ENCODE data around the gene GPR37L1. TPM values are rescaled to one million over a fixed set of nuclear protein-coding genes. Genes with fewer than 3 reads are reported as not detected.
A peak's percentile ranks its signal among the peaks of the same experiment; 100 is the strongest.
"Not testable (repeated sequence)": the region's sequence is repeated elsewhere in the genome, so short reads cannot be mapped to it uniquely, and the experiment has no call there.

GPR37L1 gene
- total RNA-seq, 8 experiments from 2014 or later: 0.27 to 9.8 (median 0.64) TPM

DNA sequence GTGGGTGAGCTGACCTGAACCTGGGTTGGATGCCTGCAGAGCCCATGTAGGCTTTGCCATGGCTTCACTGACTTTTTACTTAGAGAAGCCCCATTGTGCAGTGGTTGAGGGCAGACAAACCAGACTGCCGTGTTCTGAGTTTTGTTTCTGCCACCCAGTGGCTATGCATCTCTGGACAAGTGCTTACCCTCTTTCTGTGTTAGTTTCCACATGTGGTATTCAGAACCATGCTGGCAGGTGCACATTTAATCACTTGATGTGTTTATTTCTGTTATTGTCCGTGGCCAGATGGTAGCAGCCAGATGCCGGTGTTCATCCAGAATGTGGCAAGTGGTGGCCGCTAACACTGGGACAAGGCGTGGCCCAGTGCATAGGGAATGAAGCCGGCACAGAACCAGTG, 48.0 kb downstream of the GPR37L1 start:
- H3K27ac ChIP-seq: no peak overlapping the region
- ATAC-seq (replicated peaks in 6 of 8): no peak
- peaks cover 2 to 3% of the 10 kb centered on the region in 2 donors for H3K4me1 ChIP-seq (replicated peaks in 1 of 2)
- 60 to 100% (median 88%) methylated on average over 1 to 6 of the region's 6 CpGs; no CpG with 5 or more reads in 4 of the 10 experiments for WGBS, 10 experiments
- in situ Hi-C loops (cut with MboI; ENCODE audit: low pct_unique_long_range_greater_than_20kb in 2 of 9, low sequenced_read_pairs in 9 of 9, unreplicated experiment in 9 of 9): loop anchor here in 1 of 9 experiments (10.0 kb wide), 1 partner anchor 144 kb away; no protein-coding TSS in a partner anchor
- H3K4me3 ChIP-seq: no peak overlapping the region

DNA sequence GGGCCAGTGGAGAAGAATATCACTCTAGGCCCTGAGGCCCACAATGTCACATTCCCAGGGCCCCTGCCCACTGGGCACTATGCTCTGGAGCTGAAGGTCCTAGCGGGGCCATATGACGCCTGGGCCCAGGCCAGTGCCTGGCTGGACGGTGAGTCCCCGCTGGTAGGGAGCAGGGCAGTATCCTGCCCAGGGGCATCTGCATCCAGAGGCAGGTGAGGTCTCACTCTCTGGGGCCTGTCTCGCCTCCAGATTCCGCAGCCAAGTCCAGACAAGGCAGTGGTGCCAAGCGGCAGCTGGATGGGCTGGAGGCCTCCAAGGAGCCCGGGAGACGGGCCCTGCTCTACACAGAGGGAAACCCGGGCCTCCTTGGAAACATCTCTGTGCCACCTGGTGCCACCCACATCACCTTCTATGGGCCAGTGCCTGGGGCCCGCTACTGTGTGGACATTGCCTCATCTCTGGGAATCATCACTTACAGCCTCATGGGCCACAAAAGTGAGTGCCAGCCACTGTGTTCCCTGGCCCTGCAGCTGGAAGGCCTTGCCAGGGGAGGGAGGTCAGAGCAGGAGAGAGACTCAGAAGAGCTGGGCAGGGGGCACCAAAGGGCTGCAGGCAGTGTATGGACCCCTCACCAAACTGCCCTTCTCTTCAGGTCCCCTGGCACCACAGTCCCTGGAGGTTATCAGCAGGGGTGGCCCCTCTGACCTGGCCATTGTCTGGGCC, 48.7 kb downstream of the GPR37L1 start:
- no peak overlapping the region for H3K4me3 ChIP-seq
- in situ Hi-C loops (cut with MboI; ENCODE audit: low pct_unique_long_range_greater_than_20kb in 2 of 9, low sequenced_read_pairs in 9 of 9, unreplicated experiment in 9 of 9): loop anchor here in 1 of 9 experiments (10.0 kb wide), 1 partner anchor 143 kb away; no protein-coding TSS in a partner anchor
- no peak overlapping the region for H3K27ac ChIP-seq
- H3K4me1 ChIP-seq (replicated peaks in 1 of 2): no peaks in the 10 kb centered on the region
- 67 to 100% (median 88%) methylated on average over 1 to 4 of the region's 11 CpGs; no CpG with 5 or more reads in 5 of the 10 experiments for WGBS, 10 experiments
- ATAC-seq (replicated peaks in 6 of 8): peak in 5 of 8 experiments; percentile 11 to 57 (median 17)

DNA sequence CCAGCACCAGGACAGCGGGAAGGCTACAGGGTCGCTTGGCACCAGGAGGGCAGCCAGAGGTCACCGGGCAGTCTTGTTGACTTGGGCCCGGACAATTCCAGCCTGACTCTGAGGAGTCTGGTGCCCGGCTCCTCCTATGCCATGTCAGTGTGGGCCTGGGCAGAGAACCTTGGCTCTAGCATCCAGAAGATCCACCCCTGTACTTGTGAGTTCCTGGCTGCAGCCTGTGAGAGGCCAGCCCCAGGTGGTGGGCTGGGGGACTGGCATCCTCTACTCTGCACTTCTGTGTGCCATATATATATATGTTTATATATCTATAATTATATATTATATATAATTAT, 49.3 kb downstream of the GPR37L1 start:
- in situ Hi-C loops (cut with MboI; ENCODE audit: low pct_unique_long_range_greater_than_20kb in 2 of 9, low sequenced_read_pairs in 9 of 9, unreplicated experiment in 9 of 9): loop anchor here in 1 of 9 experiments (10.0 kb wide), 1 partner anchor 143 kb away; no protein-coding TSS in a partner anchor
- no peak overlapping the region for H3K4me3 ChIP-seq
- 93 to 100% (median 100%) methylated on average over 1 to 4 of the region's 5 CpGs; no CpG with 5 or more reads in 4 of the 10 experiments for WGBS, 10 experiments
- no peak overlapping the region for H3K27ac ChIP-seq
- H3K4me1 ChIP-seq (replicated peaks in 1 of 2): no peaks in the 10 kb centered on the region
- peak in 2 of 8 experiments; percentile 6 to 7 for ATAC-seq (replicated peaks in 6 of 8)

DNA sequence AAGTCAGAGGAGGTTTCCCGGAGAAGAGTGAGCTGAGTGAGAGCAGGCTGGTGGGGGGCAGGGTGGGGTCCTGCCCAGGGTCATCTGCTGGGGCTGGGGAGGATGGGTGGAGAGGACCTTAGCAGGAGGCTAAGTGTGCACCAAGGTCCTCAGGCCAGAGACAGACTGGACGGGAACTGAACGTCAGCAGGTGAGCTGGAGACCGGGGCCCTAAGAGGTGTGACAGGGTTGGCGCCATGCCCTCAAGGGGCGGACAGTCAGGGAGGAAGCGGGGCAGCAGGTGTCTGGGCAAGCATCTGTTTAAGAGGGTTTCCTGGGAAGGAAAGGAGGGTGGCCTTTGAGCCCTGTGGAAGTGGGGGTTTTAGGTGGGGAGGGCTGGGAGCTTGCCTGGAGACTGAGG, 51.3 kb downstream of the GPR37L1 start:
- Histone ChIP-seq H3K4me1 (replicated peaks in 1 of 2) (no peaks in the 10 kb centered on the region), H3K27ac (no peak overlapping the region), H3K4me3 (no peak overlapping the region)
- WGBS, 10 experiments: 60 to 81% methylated on average over 1 to 3 of the region's 7 CpGs; no CpG with 5 or more reads in 8 of the 10 experiments
- no peak for ATAC-seq (replicated peaks in 6 of 8)
- in situ Hi-C loops (cut with MboI; ENCODE audit: low pct_unique_long_range_greater_than_20kb in 2 of 9, low sequenced_read_pairs in 9 of 9, unreplicated experiment in 9 of 9): loop anchor here in 1 of 9 experiments (10.0 kb wide), 1 partner anchor 141 kb away; no protein-coding TSS in a partner anchor

- peak in 3 of 8 experiments; percentile 11 to 21 (median 12) for ATAC-seq (replicated peaks in 6 of 8)
Measured at GRCh38 chr1:202176949-202177927, 54.5 kb downstream of the GPR37L1 start.

DNA sequence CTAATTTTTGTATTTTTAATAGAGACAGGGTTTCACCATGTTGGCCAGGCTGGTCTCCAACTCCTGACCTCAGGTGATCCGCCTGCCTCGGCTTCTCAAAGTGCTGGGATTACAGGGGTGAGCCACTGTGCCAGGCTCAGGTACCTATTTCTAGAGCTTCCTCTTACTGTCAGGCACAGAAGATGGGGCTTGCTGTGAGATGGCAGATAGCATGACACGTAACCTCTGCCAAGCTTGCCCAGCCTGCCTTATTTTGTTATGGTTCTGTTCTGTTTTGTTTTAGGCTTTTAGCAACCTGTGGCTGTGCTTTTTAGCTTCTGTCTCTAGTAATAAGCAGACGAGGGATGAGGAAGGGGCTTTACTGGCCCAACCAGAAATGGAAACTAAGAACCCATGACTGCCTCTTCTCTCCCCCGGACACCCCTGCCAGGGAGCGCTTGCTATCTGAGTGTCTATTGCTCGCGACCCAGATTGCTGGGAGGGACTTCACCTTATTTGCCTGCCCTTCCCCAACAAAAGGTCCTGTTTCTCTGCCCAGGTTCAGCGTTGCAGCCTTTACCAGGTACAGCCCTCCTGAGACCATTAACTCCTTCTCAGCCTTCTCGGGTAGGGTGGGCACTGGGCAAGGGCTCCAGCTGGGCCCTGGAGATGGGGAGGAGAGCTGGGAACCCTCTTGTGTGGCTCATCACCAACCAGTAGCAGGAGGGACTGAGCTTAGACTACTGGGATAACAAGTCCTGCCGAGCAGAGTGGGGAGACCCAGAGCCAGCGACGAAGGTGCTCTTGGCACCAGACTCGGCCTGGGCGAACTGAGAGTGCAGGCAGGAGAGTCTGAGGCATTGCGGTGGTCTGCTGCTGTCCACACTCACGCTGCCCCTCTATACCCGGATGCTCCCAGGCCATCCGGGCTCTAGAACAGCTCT, 57.4 kb downstream of the GPR37L1 start:
- H3K4me3 ChIP-seq: no peak overlapping the region
- peaks cover 0 to 4% of the 10 kb centered on the region in 2 donors for H3K4me1 ChIP-seq (replicated peaks in 1 of 2)
- in situ Hi-C loops (cut with MboI; ENCODE audit: low pct_unique_long_range_greater_than_20kb in 2 of 9, low sequenced_read_pairs in 9 of 9, unreplicated experiment in 9 of 9): loop anchor here in 8 of 9 experiments (10.0 to 25.0 kb wide), 3 partner anchors 132 to 532 kb away; partner anchors contain the start of gene SYT2 (in 1 of the 8)
- no peak for ATAC-seq (replicated peaks in 6 of 8)
- WGBS, 10 experiments: 0 to 83% (median 76%) methylated on average over 1 to 17 of the region's 19 CpGs; no CpG with 5 or more reads in 1 of the 10 experiments
- H3K27ac ChIP-seq: no peak overlapping the region

More at GRCh38 chr1:202176949-202177927, 54.5 kb downstream of the GPR37L1 start:
- Histone ChIP-seq H3K4me3 (no peak overlapping the region), H3K4me1 (replicated peaks in 1 of 2) (no peaks in the 10 kb centered on the region), H3K27ac (no peak overlapping the region)
- WGBS, 10 experiments: 77 to 100% (median 84%) methylated on average over 1 to 14 of the region's 29 CpGs; no CpG with 5 or more reads in 2 of the 10 experiments
- in situ Hi-C loops (cut with MboI; ENCODE audit: low pct_unique_long_range_greater_than_20kb in 2 of 9, low sequenced_read_pairs in 9 of 9, unreplicated experiment in 9 of 9): loop anchor here in 4 of 9 experiments (10.0 to 25.0 kb wide), 3 partner anchors 135 to 535 kb away; partner anchors contain the start of gene SYT2 (in 1 of the 4)

DNA sequence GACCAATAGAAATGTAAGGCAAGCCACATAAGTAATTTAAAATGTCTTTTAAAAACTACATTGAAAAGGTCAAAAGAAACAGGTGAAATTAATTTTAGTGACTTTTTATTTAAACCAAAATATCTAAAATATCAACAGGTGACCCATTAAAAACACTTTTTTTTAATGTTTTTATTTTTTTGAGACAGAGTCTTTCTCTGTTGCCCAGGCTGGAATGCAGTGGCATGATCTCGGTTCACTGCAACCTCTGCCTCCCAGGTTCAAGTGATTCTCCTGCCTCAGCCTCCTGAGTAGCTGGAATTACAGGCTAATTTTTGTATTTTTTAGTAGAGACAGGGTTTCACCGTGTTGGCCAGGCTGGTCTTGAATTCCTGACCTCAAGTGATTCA, 58.0 kb downstream of the GPR37L1 start:
- in situ Hi-C loops (cut with MboI; ENCODE audit: low pct_unique_long_range_greater_than_20kb in 2 of 9, low sequenced_read_pairs in 9 of 9, unreplicated experiment in 9 of 9): loop anchor here in 7 of 9 experiments (10.0 to 25.0 kb wide), 3 partner anchors 132 to 532 kb away; partner anchors contain the start of gene SYT2 (in 1 of the 7)
- 20 to 100% (median 60%) methylated on average over 1 to 2 of the region's 2 CpGs; no CpG with 5 or more reads in 1 of the 10 experiments for WGBS, 10 experiments
- not testable (repeated sequence) for H3K27ac ChIP-seq; ATAC-seq (replicated peaks in 6 of 8); H3K4me3 ChIP-seq; H3K4me1 ChIP-seq (replicated peaks in 1 of 2)

DNA sequence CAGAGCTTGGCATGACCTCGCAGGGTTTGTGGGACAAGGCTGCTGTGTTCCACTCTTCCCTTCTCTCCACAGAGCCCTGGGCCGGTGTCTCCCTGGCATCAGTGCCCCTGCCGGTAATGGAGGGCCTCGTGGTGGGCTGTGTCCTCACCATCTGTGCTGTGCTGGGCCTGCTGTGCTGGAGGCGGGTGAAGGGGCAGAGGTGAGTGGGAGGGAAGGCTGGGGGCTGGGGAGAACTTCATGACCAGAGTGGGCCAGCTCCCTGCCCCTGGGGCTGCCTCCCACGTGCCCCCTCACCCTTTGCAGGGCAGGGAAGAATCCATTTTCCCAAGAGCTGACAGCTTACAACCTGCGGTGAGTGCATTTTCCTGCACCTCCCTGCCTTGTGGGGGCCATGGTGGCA, 58.9 kb downstream of the GPR37L1 start:
- in situ Hi-C loops (cut with MboI; ENCODE audit: low pct_unique_long_range_greater_than_20kb in 2 of 9, low sequenced_read_pairs in 9 of 9, unreplicated experiment in 9 of 9): loop anchor here in 7 of 9 experiments (10.0 to 25.0 kb wide), 3 partner anchors 131 to 531 kb away; partner anchors contain the start of gene SYT2 (in 1 of the 7)
- 40 to 80% methylated on average over 1 to 4 of the region's 7 CpGs; no CpG with 5 or more reads in 8 of the 10 experiments for WGBS, 10 experiments

GRCh38 chr1:202182040-202182877, 59.5 kb downstream of the GPR37L1 start:
- no peak overlapping the region for H3K4me3 ChIP-seq
- ATAC-seq (replicated peaks in 6 of 8): no peak
- in situ Hi-C loops (cut with MboI; ENCODE audit: low pct_unique_long_range_greater_than_20kb in 2 of 9, low sequenced_read_pairs in 9 of 9, unreplicated experiment in 9 of 9): loop anchor here in 7 of 9 experiments (10.0 to 25.0 kb wide), 3 partner anchors 130 to 530 kb away; partner anchors contain the start of gene SYT2 (in 1 of the 7)
- H3K27ac ChIP-seq: no peak overlapping the region
- 34 to 93% (median 72%) methylated on average over 2 to 7 of the region's 8 CpGs; no CpG with 5 or more reads in 2 of the 10 experiments for WGBS, 10 experiments
- peaks cover 0 to 4% of the 10 kb centered on the region in 2 donors for H3K4me1 ChIP-seq (replicated peaks in 1 of 2)

More for the DNA sequence above, 58.9 kb downstream of the GPR37L1 start:
- Histone ChIP-seq H3K4me1 (replicated peaks in 1 of 2) (peaks cover 0 to 4% of the 10 kb centered on the region in 2 donors), H3K4me3 (no peak overlapping the region), H3K27ac (no peak overlapping the region)
- ATAC-seq (replicated peaks in 6 of 8): no peak

Data from motor neuron (in vitro differentiated cells).